SK-N-SH (cell line): ENCODE results near the gene NAT9. TPM values are rescaled to one million over a fixed set of nuclear protein-coding genes. Genes with fewer than 3 reads are reported as not detected.

Experiments
- CTCF ChIA-PET: fragments of 300-600, 350-600 bp; formaldehyde crosslinking; extraction: SDS; loops from one replicate; lab custom pipeline; 2021; lab: Yijun Ruan, JAX
- POLR2A ChIA-PET: fragments of 350-600 bp; sonication (Branson Sonifier 250); formaldehyde crosslinking; extraction: SDS; loops from one replicate; lab custom pipeline; 2020; ENCODE audit warnings: antibody characterized with exemption, inconsistent platforms; lab: Yijun Ruan, JAX
- DNase-seq: peaks from one replicate; pipeline ENCODE4 v3.0.0; 2012
- H2AFZ ChIP-seq: fragments of 200-600 bp; sonication (generic); 2 replicates; pipeline ENCODE4 v1.8.1; 2016; ENCODE audit warnings: antibody characterized with exemption, mild to moderate bottlenecking, low read depth
- H3F3A ChIP-seq: fragments of 200-600 bp; sonication (generic); replicated peaks from 2 replicates; pipeline ENCODE3; 2016; ENCODE audit warnings: antibody characterized with exemption, mild to moderate bottlenecking; ENCODE audit not compliant: insufficient read depth
- H3K27ac ChIP-seq, 2 experiments: fragments of 200-500 bp in 1 of 2; fragments of 200-600 bp in 1 of 2; sonication (Bioruptor generic) in 1 of 2; sonication (generic), shearing (Covaris generic) in 1 of 2; 2 replicates each; pipeline versions ENCODE4 v1.5.1 to v1.6.1; 2014 to 2016; ENCODE audit warnings: low read depth in 2 of 2, inconsistent platforms in 1 of 2, low read length in 1 of 2, mild to moderate bottlenecking in 1 of 2, mixed read lengths in 1 of 2
- H3K27me3 ChIP-seq: fragments of 200-600 bp; sonication (generic), shearing (Covaris generic); 2 replicates; pipeline ENCODE4 v1.6.1; 2016; ENCODE audit warnings: mixed run types; ENCODE audit not compliant: insufficient read depth
- H3K36me3 ChIP-seq, 2 experiments: fragments of 200-500 bp in 1 of 2; fragments of 200-600 bp in 1 of 2; sonication (Bioruptor generic) in 1 of 2; sonication (generic) in 1 of 2; replicated peaks in 1 of 2; 2 replicates each; pipeline versions ENCODE3 to v1.5.1; 2014 to 2016; ENCODE audit warnings: low read length in 1 of 2, mild to moderate bottlenecking in 1 of 2; ENCODE audit not compliant: insufficient read depth in 2 of 2, control insufficient read depth in 1 of 2
- H3K4me1 ChIP-seq, 2 experiments: fragments of 200-500 bp in 1 of 2; fragments of 200-600 bp in 1 of 2; sonication (Bioruptor generic) in 1 of 2; sonication (generic), shearing (Covaris generic) in 1 of 2; 2 replicates each; pipeline versions ENCODE4 v1.5.1 to v1.6.1; 2014 to 2016; ENCODE audit warnings: low read depth in 1 of 2, low read length in 1 of 2, mixed run types in 1 of 2; ENCODE audit not compliant: insufficient read depth in 2 of 2, control insufficient read depth in 1 of 2
- H3K4me2 ChIP-seq: fragments of 200-600 bp; sonication (generic), shearing (Covaris generic); 2 replicates; pipeline ENCODE4 v1.6.1; 2017; ENCODE audit warnings: mixed run types
- H3K4me3 ChIP-seq, 2 experiments: fragments of 200-500 bp in 1 of 2; fragments of 200-600 bp in 1 of 2; sonication (Bioruptor generic) in 1 of 2; sonication (generic), shearing (Covaris generic) in 1 of 2; 2 replicates each; pipeline versions ENCODE4 v1.5.1 to v1.8.1; 2014 to 2016; ENCODE audit warnings: low read depth in 2 of 2, inconsistent platforms in 1 of 2, low read length in 1 of 2, mild to moderate bottlenecking in 1 of 2, mixed read lengths in 1 of 2, moderate library complexity in 1 of 2
- H3K79me2 ChIP-seq: fragments of 200-600 bp; sonication (generic); 2 replicates; pipeline ENCODE4 v1.8.1; 2017; ENCODE audit warnings: mild to moderate bottlenecking; ENCODE audit not compliant: insufficient read depth
- H3K9ac ChIP-seq: fragments of 200-600 bp; sonication (generic); 2 replicates; pipeline ENCODE4 v1.6.1; 2017; ENCODE audit warnings: mixed run types
- H3K9me2 ChIP-seq: fragments of 200-600 bp; sonication (generic); 2 replicates; pipeline ENCODE4 v1.6.1; 2017; ENCODE audit warnings: mixed run types
- H3K9me3 ChIP-seq: fragments of 200-600 bp; sonication (generic); 2 replicates; pipeline ENCODE4 v1.6.1; 2017; ENCODE audit warnings: mixed run types, mild to moderate bottlenecking, moderate library complexity
- H4K20me1 ChIP-seq: fragments of 200-600 bp; sonication (generic); 2 replicates; pipeline ENCODE4 v1.6.1; 2017; ENCODE audit warnings: mild to moderate bottlenecking, mixed run types; ENCODE audit not compliant: insufficient read depth
- CTCF ChIP-seq: fragments of 200-600 bp; sonication (generic); IDR thresholded peaks from 2 replicates; pipeline ENCODE4 v1.6.1; 2017; ENCODE audit warnings: antibody characterized with exemption, mild to moderate bottlenecking, moderate library complexity
- ELF1 ChIP-seq: IDR thresholded peaks from 2 replicates; pipeline ENCODE4 v1.4.0; 2012
- EZH2phosphoT487 ChIP-seq: fragments of 200-600 bp; sonication (generic); IDR thresholded peaks from 2 replicates; pipeline ENCODE4 v1.6.1; 2017; ENCODE audit warnings: low read depth, mixed run types, mild to moderate bottlenecking, antibody characterized with exemption, moderate library complexity, borderline replicate concordance
- FOXJ3 ChIP-seq: sonication (generic); formaldehyde crosslinking; IDR thresholded peaks from 2 replicates; pipeline ENCODE4 v1.5.1; 2020; ENCODE audit warnings: mild to moderate bottlenecking, missing genetic modification reagents
- GATA2 ChIP-seq: sonication (generic); formaldehyde crosslinking; IDR thresholded peaks from 2 replicates; pipeline ENCODE4 v1.5.0; 2020; ENCODE audit warnings: mild to moderate bottlenecking, missing genetic modification reagents
- IRF3 ChIP-seq: fragments of 150-350 bp; IDR thresholded peaks from 2 replicates; pipeline ENCODE4 v1.6.1; 2016; ENCODE audit warnings: mild to moderate bottlenecking, low read depth, low read length
- MAX ChIP-seq: IDR thresholded peaks from 2 replicates; pipeline ENCODE4 v1.4.0; 2012; ENCODE audit warnings: low read depth
- MEF2A ChIP-seq: IDR thresholded peaks from 2 replicates; pipeline ENCODE4 v1.4.0; 2012; ENCODE audit warnings: low read depth, borderline replicate concordance
- MXI1 ChIP-seq: IDR thresholded peaks from 2 replicates; pipeline ENCODE4 v1.6.1; 2012; ENCODE audit warnings: mild to moderate bottlenecking, low read depth, low read length, improper control_type of control experiment
- PBX3 ChIP-seq: IDR thresholded peaks from 2 replicates; pipeline ENCODE4; 2012
- POLR2AphosphoS5 ChIP-seq: IDR thresholded peaks from 2 replicates; pipeline ENCODE4 v1.6.1; 2012; ENCODE audit warnings: low read depth, low read length
- RAD21 ChIP-seq: IDR thresholded peaks from 2 replicates; pipeline ENCODE4 v1.6.1; 2012; ENCODE audit warnings: mild to moderate bottlenecking, low read length
- REST ChIP-seq: IDR thresholded peaks from 2 replicates; pipeline ENCODE4 v1.6.1; 2012; ENCODE audit warnings: mild to moderate bottlenecking, low read depth, low read length, moderate library complexity
- RFX5 ChIP-seq: IDR thresholded peaks from 2 replicates; pipeline ENCODE4 v1.6.1; 2012; ENCODE audit warnings: mild to moderate bottlenecking, improper control_type of control experiment, low read length
- RXRA ChIP-seq: IDR thresholded peaks from 2 replicates; pipeline ENCODE4 v1.4.0; 2012; ENCODE audit warnings: low read depth, mild to moderate bottlenecking, borderline replicate concordance
- SIN3A ChIP-seq: IDR thresholded peaks from 2 replicates; pipeline ENCODE4 v1.6.1; 2012; ENCODE audit warnings: low read depth, mild to moderate bottlenecking, low read length, moderate library complexity, borderline replicate concordance
- USF1 ChIP-seq: IDR thresholded peaks from 2 replicates; pipeline ENCODE4 v1.4.0; 2012; ENCODE audit warnings: low read depth, borderline replicate concordance
- YY1 ChIP-seq: IDR thresholded peaks from 2 replicates; pipeline ENCODE4 v1.4.0; 2012; ENCODE audit warnings: low read depth, mild to moderate bottlenecking
- ZBTB33 ChIP-seq: IDR thresholded peaks from 2 replicates; pipeline ENCODE4 v1.4.0; 2012; ENCODE audit warnings: low read depth, borderline replicate concordance
- WGBS: methylation state at CpG from one replicate; pipeline ENCODE4 v1.1.6; 2017; ENCODE audit warnings: low lambda C conversion rate; 5-methylcytosine and 5-hydroxymethylcytosine counted together
- polyA plus RNA-seq, 3 experiments: library from polyadenylated mRNA; depleted of rRNA; stranded (reverse); fragments of >200 nt; gene quantifications; 2 replicates each; pipeline ENCODE4 v1.2.3, GENCODE V29; 2012

Gene NAT9
- polyA plus RNA-seq, 1 of the 3 experiments (the other 2 are of a cell fraction): 117 TPM

- H3K9ac ChIP-seq: no peak overlapping the region
- peaks cover 0 to 50% of the 10 kb centered on the region in 2 experiments for H3K36me3 ChIP-seq
- H3K27me3 ChIP-seq: no peaks in the 10 kb centered on the region
- ChIA-PET CTCF (interaction anchor here (1.2 to 98.1 kb wide), 5 partner anchors 10 to 40 kb away, joined by 4 to 3869 read pairs (median 14); partner anchors contain the start of genes FDXR and GRIN2C), POLR2A (no interaction called here)
- no peaks in the 10 kb centered on the region for H3K9me2 ChIP-seq
- DNase-seq: no peak
- no peak for TF ChIP-seq ELF1
- TF ChIP-seq REST: no peak
- TF ChIP-seq CTCF: no peak
- TF ChIP-seq EZH2phosphoT487: no peak
- no peak for TF ChIP-seq IRF3
- TF ChIP-seq RFX5: no peak
- no peak for TF ChIP-seq MXI1
- TF ChIP-seq RAD21: no peak
- no peak for TF ChIP-seq GATA2 (CRISPR knock-in tag)
- TF ChIP-seq YY1: no peak
- TF ChIP-seq ZBTB33: no peak
- TF ChIP-seq MEF2A: no peak
- TF ChIP-seq RXRA: no peak
- no peak for TF ChIP-seq PBX3
- no peak for TF ChIP-seq SIN3A
- no peak for TF ChIP-seq USF1
- TF ChIP-seq POLR2AphosphoS5: no peak
- TF ChIP-seq FOXJ3 (CRISPR knock-in tag): no peak
- TF ChIP-seq MAX: no peak
- H3K27ac ChIP-seq: no peak overlapping the region
- no peaks in the 10 kb centered on the region for H4K20me1 ChIP-seq
- no peak overlapping the region for H2AFZ ChIP-seq
- H3K4me3 ChIP-seq: no peak overlapping the region
- 96% methylated on average over 16 of the region's 16 CpGs for WGBS
- H3K79me2 ChIP-seq: no peaks in the 10 kb centered on the region
- no peaks in the 10 kb centered on the region for H3F3A ChIP-seq
- H3K4me2 ChIP-seq: no peak overlapping the region
- no peaks in the 10 kb centered on the region for H3K9me3 ChIP-seq
- H3K4me1 ChIP-seq: no peaks in the 10 kb centered on the region; a peak in 2 of 4 replicates
Measured at GRCh38 chr17:74819801-74820436, 43.8 kb upstream of the NAT9 start.
